IMR-90 (cell line): ENCODE data around the gene ACACB.

ENCODE experiments used
- CTCF ChIP-seq: conservative IDR thresholded peaks from 2 replicates; pipeline ENCODE4 v1.5.1; 2012; ENCODE audit warnings: mild to moderate bottlenecking, low read depth, low read length, improper control_type of control experiment
- MAFK ChIP-seq: IDR thresholded peaks from 2 replicates; pipeline ENCODE4 v1.6.1; 2012; ENCODE audit warnings: low read depth, low read length, improper control_type of control experiment
- POLR2A ChIP-seq: IDR thresholded peaks from 2 replicates; pipeline ENCODE4 v1.6.1; 2012; ENCODE audit warnings: mild to moderate bottlenecking, low read depth, low read length
- SMC3 ChIP-seq: fragments of 150-350 bp; IDR thresholded peaks from 2 replicates; pipeline ENCODE4 v1.6.1; 2016; ENCODE audit warnings: low read depth, mild to moderate bottlenecking, antibody characterized with exemption, low read length, moderate library complexity
- TF ChIP-seq, protein P1 (sequence below): fragments of 150-350 bp; IDR thresholded peaks from 2 replicates; pipeline ENCODE4 v1.6.1; 2017; ENCODE audit warnings: mild to moderate bottlenecking, antibody characterized with exemption, low read length, low read depth

- no peak for TF ChIP-seq CTCF
- TF ChIP-seq, protein P1, sequence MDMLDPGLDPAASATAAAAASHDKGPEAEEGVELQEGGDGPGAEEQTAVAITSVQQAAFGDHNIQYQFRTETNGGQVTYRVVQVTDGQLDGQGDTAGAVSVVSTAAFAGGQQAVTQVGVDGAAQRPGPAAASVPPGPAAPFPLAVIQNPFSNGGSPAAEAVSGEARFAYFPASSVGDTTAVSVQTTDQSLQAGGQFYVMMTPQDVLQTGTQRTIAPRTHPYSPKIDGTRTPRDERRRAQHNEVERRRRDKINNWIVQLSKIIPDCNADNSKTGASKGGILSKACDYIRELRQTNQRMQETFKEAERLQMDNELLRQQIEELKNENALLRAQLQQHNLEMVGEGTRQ: no peak
- no peak for TF ChIP-seq MAFK
- no peak for TF ChIP-seq SMC3
- no peak for TF ChIP-seq POLR2A
Observed at GRCh38 chr12:109147954-109148353, 31.6 kb downstream of the ACACB start.
